ENCODE measurements around the gene PACSIN1.

GRCh38 chr6:34416877-34417371, 49.0 kb upstream of the PACSIN1 start:
- TF ChIP-seq, protein P1, sequence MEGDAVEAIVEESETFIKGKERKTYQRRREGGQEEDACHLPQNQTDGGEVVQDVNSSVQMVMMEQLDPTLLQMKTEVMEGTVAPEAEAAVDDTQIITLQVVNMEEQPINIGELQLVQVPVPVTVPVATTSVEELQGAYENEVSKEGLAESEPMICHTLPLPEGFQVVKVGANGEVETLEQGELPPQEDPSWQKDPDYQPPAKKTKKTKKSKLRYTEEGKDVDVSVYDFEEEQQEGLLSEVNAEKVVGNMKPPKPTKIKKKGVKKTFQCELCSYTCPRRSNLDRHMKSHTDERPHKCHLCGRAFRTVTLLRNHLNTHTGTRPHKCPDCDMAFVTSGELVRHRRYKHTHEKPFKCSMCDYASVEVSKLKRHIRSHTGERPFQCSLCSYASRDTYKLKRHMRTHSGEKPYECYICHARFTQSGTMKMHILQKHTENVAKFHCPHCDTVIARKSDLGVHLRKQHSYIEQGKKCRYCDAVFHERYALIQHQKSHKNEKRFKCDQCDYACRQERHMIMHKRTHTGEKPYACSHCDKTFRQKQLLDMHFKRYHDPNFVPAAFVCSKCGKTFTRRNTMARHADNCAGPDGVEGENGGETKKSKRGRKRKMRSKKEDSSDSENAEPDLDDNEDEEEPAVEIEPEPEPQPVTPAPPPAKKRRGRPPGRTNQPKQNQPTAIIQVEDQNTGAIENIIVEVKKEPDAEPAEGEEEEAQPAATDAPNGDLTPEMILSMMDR (IDR thresholded peaks at IDR 0.05) = no peak
- no peak for TF ChIP-seq POLR2A (IDR thresholded peaks at IDR 0.05)
- no peak for TF ChIP-seq POLR2AphosphoS5 (IDR thresholded peaks at IDR 0.05)
- TF ChIP-seq EP300 (IDR thresholded peaks at IDR 0.05) = no peak
